GM21737 (cell line): Measurements from ENCODE around the gene CILP2.

ENCODE experiments used
- ATAC-seq: cut with Tn5 transposase; IDR thresholded peaks from one replicate; pipeline ENCODE4 v1.9.1; 2021; ENCODE audit warnings: mild to moderate bottlenecking, moderate library complexity; ENCODE audit not compliant: unreplicated experiment

CILP2 gene

DNA sequence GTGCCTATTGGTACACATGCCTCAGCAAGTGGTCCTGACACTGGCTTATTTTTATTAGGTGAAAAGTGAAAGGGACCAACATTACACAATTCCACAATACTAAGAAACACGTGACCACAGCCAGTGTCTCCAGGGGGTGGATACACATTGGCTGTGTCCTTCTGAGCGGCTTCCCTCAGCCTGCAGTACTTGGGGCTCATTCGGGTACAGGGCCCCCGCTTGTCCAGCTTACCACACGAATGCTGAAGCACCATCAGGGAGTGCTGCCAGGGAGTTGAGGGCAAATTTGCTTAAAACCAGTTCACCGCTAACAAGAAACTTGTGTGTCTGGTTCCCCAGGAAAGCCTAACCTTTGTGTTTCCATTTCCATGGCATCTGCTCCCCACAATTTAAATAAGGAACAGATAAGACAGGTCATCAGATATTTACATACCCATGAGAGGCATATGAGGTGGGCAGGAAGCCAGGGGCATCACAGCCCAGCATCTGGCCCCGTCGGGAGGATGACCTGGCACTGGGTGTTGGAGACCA lies 57.2 kb downstream of the CILP2 start:
- ATAC-seq: no peak
